SH-SY5Y (cell line): ENCODE results near the gene UBQLN4.

Source experiments
- GATA2 ChIP-seq: IDR thresholded peaks from 2 replicates; pipeline ENCODE4 v1.6.1; 2011; ENCODE audit warnings: mild to moderate bottlenecking, low read depth, low read length
- GATA3 ChIP-seq: IDR thresholded peaks from 2 replicates; pipeline ENCODE4 v1.6.1; 2011; ENCODE audit warnings: low read depth, mild to moderate bottlenecking, low read length, moderate library complexity

- TF ChIP-seq GATA3, result no peak
- TF ChIP-seq GATA2, result no peak
Measured at GRCh38 chr1:156072251-156072650, 18.7 kb upstream of the UBQLN4 start.
